Measurements from ENCODE around the gene DSN1.

DSN1 gene

GRCh38 chr20:36754656-36755222 lies 18.8 kb downstream of the DSN1 start:
- peak; percentile 11 for DNase-seq (ENCODE audit: low read depth)

GRCh38 chr20:36752582-36752981 lies 21.0 kb downstream of the DSN1 start:
- no peak for DNase-seq (ENCODE audit: low read depth)

GRCh38 chr20:36745927-36746659 lies 27.5 kb downstream of the DSN1 start, which contains the start of gene NDRG3:
TSS of gene NDRG3 (minus strand) at chr20:36746090. CDS start at chr20:36721735, 24,355 bp downstream.
- peak; percentile 88 for DNase-seq (ENCODE audit: low read depth)

- DNase-seq (ENCODE audit: low read depth): peak; percentile 13
These were observed 28.2 kb downstream of the DSN1 start for GRCh38 chr20:36745234-36745926.

GRCh38 chr20:36744764-36745191 lies 28.8 kb downstream of the DSN1 start:
- DNase-seq (ENCODE audit: low read depth): no peak

- no peak for DNase-seq (ENCODE audit: low read depth)
These were observed 29.3 kb downstream of the DSN1 start for GRCh38 chr20:36744243-36744642.

GRCh38 chr20:36742558-36742957 lies 31.0 kb downstream of the DSN1 start:
- DNase-seq (ENCODE audit: low read depth): no peak

- no peak for DNase-seq (ENCODE audit: low read depth)
These were observed 32.5 kb downstream of the DSN1 start for GRCh38 chr20:36741072-36741471.

- no peak for DNase-seq (ENCODE audit: low read depth)
These were observed 36.4 kb downstream of the DSN1 start for GRCh38 chr20:36737183-36737499.

- DNase-seq (ENCODE audit: low read depth): no peak
These were observed 36.9 kb downstream of the DSN1 start for GRCh38 chr20:36736451-36737182.

GRCh38 chr20:36732456-36732855 lies 41.1 kb downstream of the DSN1 start:
- no peak for DNase-seq (ENCODE audit: low read depth)

- DNase-seq (ENCODE audit: low read depth): no peak
These were observed 44.6 kb downstream of the DSN1 start for GRCh38 chr20:36728986-36729385.

GRCh38 chr20:36726168-36726567 lies 47.4 kb downstream of the DSN1 start:
- no peak for DNase-seq (ENCODE audit: low read depth)

GRCh38 chr20:36720510-36720909 lies 53.1 kb downstream of the DSN1 start:
- DNase-seq (ENCODE audit: low read depth): no peak

- no peak for DNase-seq (ENCODE audit: low read depth)
These were observed 55.9 kb downstream of the DSN1 start for GRCh38 chr20:36717657-36718056.

- DNase-seq (ENCODE audit: low read depth): no peak
These were observed 56.5 kb downstream of the DSN1 start for GRCh38 chr20:36717021-36717420.

- DNase-seq (ENCODE audit: low read depth): no peak
These were observed 60.8 kb downstream of the DSN1 start for GRCh38 chr20:36712775-36713174.

GRCh38 chr20:36709126-36709525 lies 64.4 kb downstream of the DSN1 start:
- no peak for DNase-seq (ENCODE audit: low read depth)

GRCh38 chr20:36703530-36703929 lies 70.0 kb downstream of the DSN1 start:
- DNase-seq (ENCODE audit: low read depth): no peak

All from activated T-helper 9 cell treated with anti-CD3 and anti-CD28 coated beads, Interleukin-2, amount 50 U/mL, for 16 hours (primary cell).